Left ventricle myocardium inferior (tissue), 1 donor: ENCODE results near the gene MED27. TPM values are rescaled to one million over a fixed set of nuclear protein-coding genes. Genes with fewer than 3 reads are reported as not detected.
A peak's percentile ranks its signal among the peaks of the same experiment; 100 is the strongest.
"Not testable (repeated sequence)": the region's sequence is repeated elsewhere in the genome, so short reads cannot be mapped to it uniquely, and the experiment has no call there.

Experiments used
- DNase-seq: peaks from one replicate; pipeline ENCODE4 v3.0.0-alpha.2; 2020
- H3K27ac ChIP-seq: fragments of 200-600 bp; replicated peaks from 2 replicates; pipeline ENCODE4 v1.8.0; 2021
- H3K27me3 ChIP-seq: fragments of 200-600 bp; 2 replicates; pipeline ENCODE4 v1.8.0; 2021; ENCODE audit warnings: low read depth
- H3K36me3 ChIP-seq: fragments of 200-600 bp; 2 replicates; pipeline ENCODE4 v1.8.0; 2021
- H3K4me1 ChIP-seq: fragments of 200-600 bp; 2 replicates; pipeline ENCODE4 v1.8.0; 2021
- H3K4me3 ChIP-seq: fragments of 200-600 bp; 2 replicates; pipeline ENCODE4 v1.8.0; 2021; ENCODE audit warnings: mild to moderate bottlenecking, moderate library complexity
- H3K9me3 ChIP-seq: fragments of 200-600 bp; replicated peaks from 2 replicates; pipeline ENCODE4 v1.8.0; 2021
- intact Hi-C: fragments of 100-400 bp; cut with micrococcal nuclease; formaldehyde crosslinking; loops from one replicate; pipeline ENCODE4 v1.11.0; 2022
- total RNA-seq: library from RNA; stranded (reverse); fragmentation: NEBNext Ultra II Directional; extraction: Animal tissue kit (Norgen Biotek cat#: 25700); gene quantifications from one replicate; pipeline ENCODE4 v1.2.1, GENCODE V29; 2021
- TF ChIP-seq, protein P1 (sequence below): fragments of 200-600 bp; IDR thresholded peaks from 2 replicates; pipeline ENCODE4 v1.8.0; 2021; ENCODE audit warnings: antibody characterized with exemption, mild to moderate bottlenecking, borderline replicate concordance
- donor health status: DM: no; HTN: yes; CAD: no; lungs with severe emphysema.

Gene MED27
- total RNA-seq, 1 donor from 2014 or later, result 16.3 TPM

- no peaks in the 10 kb centered on the region for H3K9me3 ChIP-seq
- TF ChIP-seq, protein P1, sequence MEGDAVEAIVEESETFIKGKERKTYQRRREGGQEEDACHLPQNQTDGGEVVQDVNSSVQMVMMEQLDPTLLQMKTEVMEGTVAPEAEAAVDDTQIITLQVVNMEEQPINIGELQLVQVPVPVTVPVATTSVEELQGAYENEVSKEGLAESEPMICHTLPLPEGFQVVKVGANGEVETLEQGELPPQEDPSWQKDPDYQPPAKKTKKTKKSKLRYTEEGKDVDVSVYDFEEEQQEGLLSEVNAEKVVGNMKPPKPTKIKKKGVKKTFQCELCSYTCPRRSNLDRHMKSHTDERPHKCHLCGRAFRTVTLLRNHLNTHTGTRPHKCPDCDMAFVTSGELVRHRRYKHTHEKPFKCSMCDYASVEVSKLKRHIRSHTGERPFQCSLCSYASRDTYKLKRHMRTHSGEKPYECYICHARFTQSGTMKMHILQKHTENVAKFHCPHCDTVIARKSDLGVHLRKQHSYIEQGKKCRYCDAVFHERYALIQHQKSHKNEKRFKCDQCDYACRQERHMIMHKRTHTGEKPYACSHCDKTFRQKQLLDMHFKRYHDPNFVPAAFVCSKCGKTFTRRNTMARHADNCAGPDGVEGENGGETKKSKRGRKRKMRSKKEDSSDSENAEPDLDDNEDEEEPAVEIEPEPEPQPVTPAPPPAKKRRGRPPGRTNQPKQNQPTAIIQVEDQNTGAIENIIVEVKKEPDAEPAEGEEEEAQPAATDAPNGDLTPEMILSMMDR, result no peak
- H3K36me3 ChIP-seq, result peaks cover 8% of the 10 kb centered on the region
- no peak overlapping the region for H3K4me3 ChIP-seq
- H3K27me3 ChIP-seq, result no peaks in the 10 kb centered on the region
- H3K4me1 ChIP-seq, result peaks cover 19% of the 10 kb centered on the region
- peak overlapping the region; percentile 39 for H3K27ac ChIP-seq
- DNase-seq, result no peak
- intact Hi-C loops, result no loop called here
These were observed 65.4 kb downstream of the MED27 start for GRCh38 chr9:132014218-132014805.

- H3K4me1 ChIP-seq, result peaks cover 24% of the 10 kb centered on the region
- intact Hi-C loops, result no loop called here
- H3K4me3 ChIP-seq, result no peak overlapping the region
- TF ChIP-seq, protein P1, result no peak
- H3K27me3 ChIP-seq, result no peaks in the 10 kb centered on the region
- no peaks in the 10 kb centered on the region for H3K9me3 ChIP-seq
- no peak for DNase-seq
- no peak overlapping the region for H3K27ac ChIP-seq
- H3K36me3 ChIP-seq, result peaks cover 8% of the 10 kb centered on the region
These were observed 66.8 kb downstream of the MED27 start for GRCh38 chr9:132012704-132013357.

GRCh38 chr9:132011896-132012295 is 67.8 kb downstream of the MED27 start:
- Histone ChIP-seq H3K27ac (no peak overlapping the region), H3K4me1 (peaks cover 32% of the 10 kb centered on the region), H3K27me3 (no peaks in the 10 kb centered on the region), H3K36me3 (peaks cover 8% of the 10 kb centered on the region), H3K9me3 (no peaks in the 10 kb centered on the region), H3K4me3 (no peak overlapping the region)
- DNase-seq, result no peak
- TF ChIP-seq, protein P1, result no peak
- intact Hi-C loops, result no loop called here

DNA sequence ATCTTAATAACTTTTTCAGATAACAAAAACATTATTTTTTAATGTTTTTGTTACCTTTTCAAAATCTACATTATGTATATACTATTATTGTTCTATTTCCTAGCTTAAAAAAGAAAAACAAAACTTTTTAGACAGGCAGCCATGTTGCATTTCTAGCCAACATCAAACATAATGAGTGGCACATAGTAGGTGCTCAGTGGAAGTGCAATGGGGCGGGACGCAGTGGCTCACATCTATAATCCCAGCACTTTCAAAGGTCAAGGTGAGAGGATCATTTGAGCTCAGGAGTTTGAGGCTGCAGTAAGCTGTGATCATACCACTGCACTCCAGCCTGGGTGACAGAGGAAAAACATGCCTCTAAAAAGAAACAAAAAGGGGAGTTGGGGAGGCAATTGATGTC is 68.4 kb downstream of the MED27 start:
- Histone ChIP-seq H3K27ac (no peak overlapping the region), H3K4me1 (peaks cover 38% of the 10 kb centered on the region), H3K27me3 (no peaks in the 10 kb centered on the region), H3K9me3 (no peaks in the 10 kb centered on the region), H3K4me3 (no peak overlapping the region), H3K36me3 (peaks cover 8% of the 10 kb centered on the region)
- TF ChIP-seq, protein P1, result no peak
- intact Hi-C loops, result no loop called here
- DNase-seq, result no peak

DNA sequence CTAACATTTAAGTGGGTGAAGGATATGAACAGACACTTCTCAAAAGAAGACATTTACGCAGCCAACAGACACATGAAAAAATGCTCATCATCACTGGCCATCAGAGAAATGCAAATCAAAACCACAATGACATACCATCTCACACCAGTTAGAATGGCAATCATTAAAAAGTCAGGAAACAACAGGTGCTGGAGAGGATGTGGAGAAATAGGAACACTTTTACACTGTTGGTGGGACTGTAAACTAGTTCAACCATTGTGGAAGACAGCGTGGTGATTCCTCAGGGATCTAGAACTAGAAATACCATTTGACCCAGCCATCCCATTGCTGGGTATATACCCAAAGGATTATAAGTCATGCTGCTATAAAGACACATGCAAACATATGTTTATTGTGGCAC is 69.5 kb downstream of the MED27 start:
- H3K27me3 ChIP-seq, H3K4me3 ChIP-seq, H3K36me3 ChIP-seq, H3K9me3 ChIP-seq, DNase-seq, intact Hi-C loops, H3K27ac ChIP-seq: not testable (repeated sequence)
- peaks cover 43% of the 10 kb centered on the region for H3K4me1 ChIP-seq
